HepG2 (cell line): Measurements from ENCODE around the gene NOS1AP. TPM values are rescaled to one million over a fixed set of nuclear protein-coding genes. Genes with fewer than 3 reads are reported as not detected.

Experiments used
- ADNP ChIP-seq: sonication (generic); formaldehyde crosslinking; IDR thresholded peaks from 2 replicates; pipeline ENCODE4 v1.4.0; 2020; ENCODE audit warnings: missing genetic modification reagents
- CEBPG ChIP-seq: IDR thresholded peaks from 2 replicates; pipeline ENCODE4 v1.6.1; 2016
- CENPT ChIP-seq: sonication (generic); formaldehyde crosslinking; IDR thresholded peaks from 2 replicates; pipeline ENCODE4 v1.8.0; 2022; ENCODE audit warnings: low read depth, mild to moderate bottlenecking, moderate library complexity, missing genetic modification reagents
- DR1 ChIP-seq: sonication (generic); formaldehyde crosslinking; IDR thresholded peaks from 2 replicates; pipeline ENCODE4 v1.8.0; 2021; ENCODE audit warnings: mild to moderate bottlenecking, missing genetic modification reagents, inconsistent platforms
- FOSL1 ChIP-seq: sonication (generic); formaldehyde crosslinking; IDR thresholded peaks from 2 replicates; pipeline ENCODE4 v1.9.0; 2021; ENCODE audit warnings: missing genetic modification reagents, borderline replicate concordance
- FOXA3 ChIP-seq: IDR thresholded peaks from 2 replicates; pipeline ENCODE4 v1.6.1; 2016; ENCODE audit warnings: missing genetic modification reagents, missing compliant biosample characterization
- MEF2D ChIP-seq: sonication (generic); formaldehyde crosslinking; IDR thresholded peaks from 2 replicates; pipeline ENCODE4 v1.5.1; 2020; ENCODE audit warnings: mild to moderate bottlenecking, missing genetic modification reagents
- THAP11 ChIP-seq: IDR thresholded peaks from 2 replicates; pipeline ENCODE4 v1.6.1; 2016; ENCODE audit warnings: missing biosample characterization, missing genetic modification reagents
- ZBTB4 ChIP-seq: sonication (generic); formaldehyde crosslinking; IDR thresholded peaks from 2 replicates; pipeline ENCODE4 v1.4.0; 2020; ENCODE audit warnings: missing genetic modification reagents, mild to moderate bottlenecking, borderline replicate concordance
- ZNF136 ChIP-seq: sonication (generic); formaldehyde crosslinking; IDR thresholded peaks from 2 replicates; pipeline ENCODE4 v1.8.1; 2022; ENCODE audit warnings: low read depth, mild to moderate bottlenecking, moderate library complexity, missing genetic modification reagents
- ZNF33A ChIP-seq: sonication (generic); formaldehyde crosslinking; IDR thresholded peaks from 2 replicates; pipeline ENCODE4 v1.5.1; 2020; ENCODE audit warnings: missing genetic modification reagents, mild to moderate bottlenecking, moderate library complexity, borderline replicate concordance
- ZNF512 ChIP-seq: sonication (generic); formaldehyde crosslinking; IDR thresholded peaks from 2 replicates; pipeline ENCODE4 v1.4.0; 2020; ENCODE audit warnings: mild to moderate bottlenecking, missing genetic modification reagents
- polyA plus RNA-seq, 8 experiments: library from polyadenylated mRNA; depleted of rRNA in 3 of 8; stranded (reverse) in 7 of 8; unstranded in 1 of 8; fragments of >200 nt; fragmentation: Illumina TruSeq in 4 of 8; extraction: Trizol in 4 of 8; gene quantifications; 2 replicates each; pipeline versions ENCODE4 v1.2.1 to v1.2.3, GENCODE V29; 2011 to 2016; ENCODE audit warnings: low read depth in 4 of 8, missing spikeins in 1 of 8, mixed read lengths in 1 of 8; ENCODE audit not compliant: insufficient read depth in 1 of 8
- total RNA-seq, 5 experiments: library from RNA; depleted of rRNA; stranded (reverse); fragments of >200 nt; fragmentation: Illumina TruSeq; extraction: Trizol; gene quantifications; 2 replicates each; pipeline ENCODE4 v1.2.3, GENCODE V29; 2016; ENCODE audit warnings: low read depth in 1 of 5
- TF ChIP-seq, protein P1 (sequence below): sonication (generic); formaldehyde crosslinking; IDR thresholded peaks from 2 replicates; pipeline ENCODE4 v1.9.0; 2021; ENCODE audit warnings: missing genetic modification reagents, mild to moderate bottlenecking, borderline replicate concordance
- TF ChIP-seq, protein P2 (sequence below): sonication (generic); formaldehyde crosslinking; conservative IDR thresholded peaks from 2 replicates; pipeline ENCODE4 v1.4.0; 2020; ENCODE audit warnings: missing genetic modification reagents

NOS1AP gene
- total and polyA plus RNA-seq, 2 of the 13 experiments (the other 11 are each of a cell fraction or from before 2014, with no cell fraction given): 2.0 to 3.3 TPM

DNA sequence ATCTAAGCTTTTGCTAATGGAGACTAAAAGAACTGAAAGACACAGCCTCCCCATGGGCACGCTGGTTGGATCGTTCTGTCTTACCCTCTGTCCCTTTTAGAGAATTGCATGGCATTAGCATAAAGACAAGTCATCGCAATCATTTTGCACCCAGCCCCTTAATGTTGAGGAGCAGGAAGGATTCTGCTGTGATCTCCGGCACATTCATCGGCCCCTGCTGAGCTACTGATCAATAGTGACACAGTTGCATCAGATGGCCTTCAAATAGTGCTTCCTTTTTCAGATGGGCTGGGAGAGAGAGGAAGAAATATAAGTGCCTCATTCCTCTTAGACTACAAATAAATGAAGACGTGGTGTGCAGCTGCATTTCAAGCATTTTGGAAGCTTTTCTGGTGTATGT is 75.4 kb downstream of the NOS1AP start (continued):
- TF ChIP-seq THAP11 (peak; percentile 72; the same call in 1 of the 2 replicates), ZNF136 (CRISPR knock-in tag) (no peak), ZNF512 (CRISPR knock-in tag) (no peak), CEBPG (peak; percentile 96), FOSL1 (CRISPR knock-in tag) (no peak), DR1 (CRISPR knock-in tag) (no peak), ZNF33A (CRISPR knock-in tag) (no peak), MEF2D (no peak), ZBTB4 (CRISPR knock-in tag) (no peak), FOXA3 (CRISPR knock-in tag) (peak; percentile 49), CENPT (no peak), ADNP (CRISPR knock-in tag) (no peak)
- TF ChIP-seq, protein P1, sequence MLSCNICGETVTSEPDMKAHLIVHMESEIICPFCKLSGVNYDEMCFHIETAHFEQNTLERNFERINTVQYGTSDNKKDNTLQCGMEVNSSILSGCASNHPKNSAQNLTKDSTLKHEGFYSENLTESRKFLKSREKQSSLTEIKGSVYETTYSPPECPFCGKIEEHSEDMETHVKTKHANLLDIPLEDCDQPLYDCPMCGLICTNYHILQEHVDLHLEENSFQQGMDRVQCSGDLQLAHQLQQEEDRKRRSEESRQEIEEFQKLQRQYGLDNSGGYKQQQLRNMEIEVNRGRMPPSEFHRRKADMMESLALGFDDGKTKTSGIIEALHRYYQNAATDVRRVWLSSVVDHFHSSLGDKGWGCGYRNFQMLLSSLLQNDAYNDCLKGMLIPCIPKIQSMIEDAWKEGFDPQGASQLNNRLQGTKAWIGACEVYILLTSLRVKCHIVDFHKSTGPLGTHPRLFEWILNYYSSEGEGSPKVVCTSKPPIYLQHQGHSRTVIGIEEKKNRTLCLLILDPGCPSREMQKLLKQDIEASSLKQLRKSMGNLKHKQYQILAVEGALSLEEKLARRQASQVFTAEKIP (CRISPR knock-in tag): no peak
- TF ChIP-seq, protein P2, sequence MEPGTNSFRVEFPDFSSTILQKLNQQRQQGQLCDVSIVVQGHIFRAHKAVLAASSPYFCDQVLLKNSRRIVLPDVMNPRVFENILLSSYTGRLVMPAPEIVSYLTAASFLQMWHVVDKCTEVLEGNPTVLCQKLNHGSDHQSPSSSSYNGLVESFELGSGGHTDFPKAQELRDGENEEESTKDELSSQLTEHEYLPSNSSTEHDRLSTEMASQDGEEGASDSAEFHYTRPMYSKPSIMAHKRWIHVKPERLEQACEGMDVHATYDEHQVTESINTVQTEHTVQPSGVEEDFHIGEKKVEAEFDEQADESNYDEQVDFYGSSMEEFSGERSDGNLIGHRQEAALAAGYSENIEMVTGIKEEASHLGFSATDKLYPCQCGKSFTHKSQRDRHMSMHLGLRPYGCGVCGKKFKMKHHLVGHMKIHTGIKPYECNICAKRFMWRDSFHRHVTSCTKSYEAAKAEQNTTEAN (CRISPR knock-in tag): no peak
